SIG-M5 treated with dmso at 0.1 percent for 504 hours (cell line): ENCODE data around the gene EDRF1.
"Not testable (repeated sequence)": the region's sequence is repeated elsewhere in the genome, so short reads cannot be mapped to it uniquely, and the experiment has no call there.

Source experiments
- DNase-seq: peaks from one replicate; lab custom pipeline; 2025; ENCODE audit not compliant: unreplicated experiment; lab: John Stamatoyannopoulos, UW

EDRF1 gene

GRCh38 chr10:125719173-125720001 is at the start of gene EDRF1:
Gene EDRF1 (plus strand): TSS chr10:125719709. CDS start chr10:125719808, 99 bp downstream.
- DNase-seq = peak; percentile 97

- no peak for DNase-seq
Observed at GRCh38 chr10:125672884-125673283, 46.6 kb upstream of the EDRF1 start.

GRCh38 chr10:125679436-125679835 is 40.1 kb upstream of the EDRF1 start:
- DNase-seq = no peak

GRCh38 chr10:125683063-125683462 is 36.4 kb upstream of the EDRF1 start, which contains the start of gene TEX36:
Gene TEX36 (minus strand): TSS chr10:125683163. CDS start chr10:125682989, 174 bp downstream.
- DNase-seq = no peak

GRCh38 chr10:125683821-125684220 is 35.7 kb upstream of the EDRF1 start:
- no peak for DNase-seq

- DNase-seq = no peak
Observed at GRCh38 chr10:125684581-125684980, 34.9 kb upstream of the EDRF1 start.

GRCh38 chr10:125687507-125688185 is 31.9 kb upstream of the EDRF1 start:
- no peak for DNase-seq

- DNase-seq = no peak
Observed at GRCh38 chr10:125689955-125690569, 29.4 kb upstream of the EDRF1 start.

- no peak for DNase-seq
Observed at GRCh38 chr10:125691160-125691981, 28.1 kb upstream of the EDRF1 start.

GRCh38 chr10:125692196-125692595 is 27.3 kb upstream of the EDRF1 start:
- no peak for DNase-seq

GRCh38 chr10:125692601-125693523 is 26.6 kb upstream of the EDRF1 start:
- DNase-seq = no peak

GRCh38 chr10:125693524-125693847 is 26.0 kb upstream of the EDRF1 start:
- no peak for DNase-seq

GRCh38 chr10:125694883-125695282 is 24.6 kb upstream of the EDRF1 start:
- no peak for DNase-seq

- DNase-seq = not testable (repeated sequence)
Observed at GRCh38 chr10:125696884-125697283, 22.6 kb upstream of the EDRF1 start.

GRCh38 chr10:125698481-125698998 is 21.0 kb upstream of the EDRF1 start:
- no peak for DNase-seq

- no peak for DNase-seq
Observed at GRCh38 chr10:125699562-125700143, 19.9 kb upstream of the EDRF1 start.

- peak; percentile 26 for DNase-seq
Observed at GRCh38 chr10:125700355-125700911, 19.1 kb upstream of the EDRF1 start.

GRCh38 chr10:125707541-125708468 is 11.7 kb upstream of the EDRF1 start:
- DNase-seq = no peak
